Glutamatergic neuron (in vitro differentiated cells): ENCODE results near the gene RSAD1. TPM values are rescaled to one million over a fixed set of nuclear protein-coding genes. Genes with fewer than 3 reads are reported as not detected.

Experiments used
- DNase-seq: peaks from one replicate; pipeline ENCODE4 v3.0.0; 2022
- H3K27ac Mint-ChIP-seq: one replicate; pipeline ENCODE4 v1.8.0; 2020; ENCODE audit warnings: mild to moderate bottlenecking, mixed read lengths, inconsistent platforms; ENCODE audit not compliant: unreplicated experiment
- H3K27me3 Mint-ChIP-seq: one replicate; pipeline ENCODE4 v1.8.0; 2020; ENCODE audit warnings: mild to moderate bottlenecking, moderate library complexity, mixed read lengths, inconsistent platforms; ENCODE audit not compliant: unreplicated experiment
- H3K36me3 Mint-ChIP-seq: one replicate; pipeline ENCODE4 v1.8.0; 2020; ENCODE audit warnings: mild to moderate bottlenecking, mixed read lengths, inconsistent platforms; ENCODE audit not compliant: unreplicated experiment
- H3K4me1 Mint-ChIP-seq: one replicate; pipeline ENCODE4 v1.8.0; 2020; ENCODE audit warnings: mild to moderate bottlenecking, low read depth, mixed read lengths, inconsistent platforms; ENCODE audit not compliant: unreplicated experiment
- H3K4me3 Mint-ChIP-seq: one replicate; pipeline ENCODE4 v1.8.0; 2020; ENCODE audit warnings: mild to moderate bottlenecking, mixed read lengths, inconsistent platforms; ENCODE audit not compliant: unreplicated experiment
- H3K9me3 Mint-ChIP-seq: one replicate; pipeline ENCODE4 v1.8.0; 2020; ENCODE audit warnings: mild to moderate bottlenecking, moderate library complexity, mixed read lengths, inconsistent platforms; ENCODE audit not compliant: unreplicated experiment
- CTCF ChIP-seq: fragments of 200-600 bp; sonication (generic); IDR thresholded peaks from one replicate; pipeline ENCODE4 v1.5.0; 2021; ENCODE audit not compliant: partially characterized antibody, unreplicated experiment
- total RNA-seq: library from RNA; stranded (reverse); fragmentation: NEBNext Ultra II Directional; extraction: Animal tissue kit (Norgen Biotek cat#: 25700); gene quantifications from one replicate; pipeline ENCODE4 v1.2.1, GENCODE V29; 2021; ENCODE audit not compliant: unreplicated experiment

RSAD1 gene
- total RNA-seq, 1 donor from 2014 or later: 22.0 TPM

GRCh38 chr17:50458701-50459676, 19.7 kb upstream of the RSAD1 start:
- Mint-ChIP-seq H3K27ac (no peak overlapping the region), H3K9me3 (peaks cover 2% of the 10 kb centered on the region), H3K4me3 (no peak overlapping the region)

GRCh38 chr17:50459756-50460155, 18.9 kb upstream of the RSAD1 start:
- H3K4me3 Mint-ChIP-seq: no peak overlapping the region
- DNase-seq: no peak
- H3K36me3 Mint-ChIP-seq: no peaks in the 10 kb centered on the region
- H3K9me3 Mint-ChIP-seq: peaks cover 3% of the 10 kb centered on the region
- TF ChIP-seq CTCF: no peak
- H3K4me1 Mint-ChIP-seq: peaks cover 14% of the 10 kb centered on the region
- H3K27me3 Mint-ChIP-seq: peaks cover 6% of the 10 kb centered on the region
- H3K27ac Mint-ChIP-seq: peak overlapping the region; percentile 48

More at GRCh38 chr17:50458701-50459676, 19.7 kb upstream of the RSAD1 start:
- no peak for TF ChIP-seq CTCF
- Mint-ChIP-seq H3K36me3 (no peaks in the 10 kb centered on the region), H3K4me1 (peaks cover 16% of the 10 kb centered on the region), H3K27me3 (peaks cover 6% of the 10 kb centered on the region)
- no peak for DNase-seq

GRCh38 chr17:50460831-50461526, 17.7 kb upstream of the RSAD1 start:
- H3K27me3 Mint-ChIP-seq: peaks cover 6% of the 10 kb centered on the region
- DNase-seq: no peak
- no peak overlapping the region for H3K27ac Mint-ChIP-seq
- H3K9me3 Mint-ChIP-seq: peaks cover 2% of the 10 kb centered on the region
- TF ChIP-seq CTCF: no peak
- no peak overlapping the region for H3K4me3 Mint-ChIP-seq
- peaks cover 14% of the 10 kb centered on the region for H3K4me1 Mint-ChIP-seq
- H3K36me3 Mint-ChIP-seq: no peaks in the 10 kb centered on the region

- Mint-ChIP-seq H3K4me3 (no peak overlapping the region), H3K9me3 (peaks cover 1% of the 10 kb centered on the region), H3K27me3 (peaks cover 6% of the 10 kb centered on the region), H3K36me3 (no peaks in the 10 kb centered on the region), H3K4me1 (peaks cover 14% of the 10 kb centered on the region), H3K27ac (no peak overlapping the region)
- no peak for DNase-seq
- no peak for TF ChIP-seq CTCF
Observed at GRCh38 chr17:50461550-50462132, 17.0 kb upstream of the RSAD1 start.
